ENCODE measurements around the gene ARHGDIB.

Gene ARHGDIB

GRCh38 chr12:14984036-14984435 lies 22.6 kb upstream of the ARHGDIB start:
- Histone ChIP-seq H3K36me3 (ENCODE audit: control insufficient read depth in 1 of 2, insufficient read depth in 2 of 2, low read length in 2 of 2) (no peaks in the 10 kb centered on the region), H3K4me3 (ENCODE audit: low read depth in 1 of 2, low read length in 2 of 2) (no peak overlapping the region), H3K9me3 (ENCODE audit: control insufficient read depth in 1 of 2, low read length in 2 of 2) (no peaks in the 10 kb centered on the region), H3K27ac (ENCODE audit: low read depth, low read length) (no peak overlapping the region), H3K4me1 (ENCODE audit: control insufficient read depth in 1 of 2, insufficient read depth in 2 of 2, low read length in 2 of 2) (no peaks in the 10 kb centered on the region), H3K9ac (ENCODE audit: low read depth in 1 of 2, low read length in 2 of 2) (no peak overlapping the region), H3K27me3 (ENCODE audit: control insufficient read depth in 1 of 2, insufficient read depth in 2 of 2, low read length in 2 of 2) (no peaks in the 10 kb centered on the region)

GRCh38 chr12:14982991-14983390 lies 21.6 kb upstream of the ARHGDIB start:
- Histone ChIP-seq H3K4me3 (ENCODE audit: low read depth in 1 of 2, low read length in 2 of 2) (no peak overlapping the region), H3K36me3 (ENCODE audit: control insufficient read depth in 1 of 2, insufficient read depth in 2 of 2, low read length in 2 of 2) (no peaks in the 10 kb centered on the region), H3K9ac (ENCODE audit: low read depth in 1 of 2, low read length in 2 of 2) (no peak overlapping the region), H3K4me1 (ENCODE audit: control insufficient read depth in 1 of 2, insufficient read depth in 2 of 2, low read length in 2 of 2) (no peaks in the 10 kb centered on the region), H3K27me3 (ENCODE audit: control insufficient read depth in 1 of 2, insufficient read depth in 2 of 2, low read length in 2 of 2) (no peaks in the 10 kb centered on the region), H3K27ac (ENCODE audit: low read depth, low read length) (no peak overlapping the region), H3K9me3 (ENCODE audit: control insufficient read depth in 1 of 2, low read length in 2 of 2) (no peaks in the 10 kb centered on the region)

GRCh38 chr12:14982562-14982961 lies 21.2 kb upstream of the ARHGDIB start:
- no peak overlapping the region for H3K4me3 ChIP-seq (ENCODE audit: low read depth in 1 of 2, low read length in 2 of 2)
- H3K9me3 ChIP-seq (ENCODE audit: control insufficient read depth in 1 of 2, low read length in 2 of 2), result no peaks in the 10 kb centered on the region
- no peak overlapping the region for H3K27ac ChIP-seq (ENCODE audit: low read depth, low read length)
- no peaks in the 10 kb centered on the region for H3K4me1 ChIP-seq (ENCODE audit: control insufficient read depth in 1 of 2, insufficient read depth in 2 of 2, low read length in 2 of 2)
- no peak overlapping the region for H3K9ac ChIP-seq (ENCODE audit: low read depth in 1 of 2, low read length in 2 of 2)
- H3K27me3 ChIP-seq (ENCODE audit: control insufficient read depth in 1 of 2, insufficient read depth in 2 of 2, low read length in 2 of 2), result no peaks in the 10 kb centered on the region
- H3K36me3 ChIP-seq (ENCODE audit: control insufficient read depth in 1 of 2, insufficient read depth in 2 of 2, low read length in 2 of 2), result no peaks in the 10 kb centered on the region

- Histone ChIP-seq H3K4me3 (ENCODE audit: low read depth in 1 of 2, low read length in 2 of 2) (no peak overlapping the region), H3K4me1 (ENCODE audit: control insufficient read depth in 1 of 2, insufficient read depth in 2 of 2, low read length in 2 of 2) (no peaks in the 10 kb centered on the region), H3K9ac (ENCODE audit: low read depth in 1 of 2, low read length in 2 of 2) (no peak overlapping the region), H3K27me3 (ENCODE audit: control insufficient read depth in 1 of 2, insufficient read depth in 2 of 2, low read length in 2 of 2) (no peaks in the 10 kb centered on the region), H3K36me3 (ENCODE audit: control insufficient read depth in 1 of 2, insufficient read depth in 2 of 2, low read length in 2 of 2) (no peaks in the 10 kb centered on the region), H3K9me3 (ENCODE audit: control insufficient read depth in 1 of 2, low read length in 2 of 2) (no peaks in the 10 kb centered on the region), H3K27ac (ENCODE audit: low read depth, low read length) (no peak overlapping the region)
Observed at GRCh38 chr12:14981049-14981448, 19.6 kb upstream of the ARHGDIB start.

GRCh38 chr12:14979468-14979867 lies 18.1 kb upstream of the ARHGDIB start:
- Histone ChIP-seq H3K27ac (ENCODE audit: low read depth, low read length) (no peak overlapping the region), H3K9me3 (ENCODE audit: control insufficient read depth in 1 of 2, low read length in 2 of 2) (no peaks in the 10 kb centered on the region), H3K4me1 (ENCODE audit: control insufficient read depth in 1 of 2, insufficient read depth in 2 of 2, low read length in 2 of 2) (no peaks in the 10 kb centered on the region), H3K4me3 (ENCODE audit: low read depth in 1 of 2, low read length in 2 of 2) (no peak overlapping the region), H3K27me3 (ENCODE audit: control insufficient read depth in 1 of 2, insufficient read depth in 2 of 2, low read length in 2 of 2) (no peaks in the 10 kb centered on the region), H3K9ac (ENCODE audit: low read depth in 1 of 2, low read length in 2 of 2) (no peak overlapping the region), H3K36me3 (ENCODE audit: control insufficient read depth in 1 of 2, insufficient read depth in 2 of 2, low read length in 2 of 2) (no peaks in the 10 kb centered on the region)

- H3K4me3 ChIP-seq (ENCODE audit: low read depth in 1 of 2, low read length in 2 of 2), result no peak overlapping the region
- no peak overlapping the region for H3K9ac ChIP-seq (ENCODE audit: low read depth in 1 of 2, low read length in 2 of 2)
- no peaks in the 10 kb centered on the region for H3K36me3 ChIP-seq (ENCODE audit: control insufficient read depth in 1 of 2, insufficient read depth in 2 of 2, low read length in 2 of 2)
- H3K27me3 ChIP-seq (ENCODE audit: control insufficient read depth in 1 of 2, insufficient read depth in 2 of 2, low read length in 2 of 2), result no peaks in the 10 kb centered on the region
- H3K9me3 ChIP-seq (ENCODE audit: control insufficient read depth in 1 of 2, low read length in 2 of 2), result no peaks in the 10 kb centered on the region
- H3K27ac ChIP-seq (ENCODE audit: low read depth, low read length), result no peak overlapping the region
- no peaks in the 10 kb centered on the region for H3K4me1 ChIP-seq (ENCODE audit: control insufficient read depth in 1 of 2, insufficient read depth in 2 of 2, low read length in 2 of 2)
Observed at GRCh38 chr12:14976658-14977057, 15.3 kb upstream of the ARHGDIB start.

- Histone ChIP-seq H3K4me1 (ENCODE audit: control insufficient read depth in 1 of 2, insufficient read depth in 2 of 2, low read length in 2 of 2) (no peaks in the 10 kb centered on the region), H3K4me3 (ENCODE audit: low read depth in 1 of 2, low read length in 2 of 2) (no peak overlapping the region), H3K9me3 (ENCODE audit: control insufficient read depth in 1 of 2, low read length in 2 of 2) (no peaks in the 10 kb centered on the region), H3K27me3 (ENCODE audit: control insufficient read depth in 1 of 2, insufficient read depth in 2 of 2, low read length in 2 of 2) (no peaks in the 10 kb centered on the region), H3K36me3 (ENCODE audit: control insufficient read depth in 1 of 2, insufficient read depth in 2 of 2, low read length in 2 of 2) (no peaks in the 10 kb centered on the region), H3K9ac (ENCODE audit: low read depth in 1 of 2, low read length in 2 of 2) (no peak overlapping the region), H3K27ac (ENCODE audit: low read depth, low read length) (no peak overlapping the region)
Observed at GRCh38 chr12:14975457-14975856, 14.1 kb upstream of the ARHGDIB start.

- no peak overlapping the region for H3K27ac ChIP-seq (ENCODE audit: low read depth, low read length)
- no peaks in the 10 kb centered on the region for H3K27me3 ChIP-seq (ENCODE audit: control insufficient read depth in 1 of 2, insufficient read depth in 2 of 2, low read length in 2 of 2)
- H3K9ac ChIP-seq (ENCODE audit: low read depth in 1 of 2, low read length in 2 of 2), result no peak overlapping the region
- no peaks in the 10 kb centered on the region for H3K36me3 ChIP-seq (ENCODE audit: control insufficient read depth in 1 of 2, insufficient read depth in 2 of 2, low read length in 2 of 2)
- no peaks in the 10 kb centered on the region for H3K4me1 ChIP-seq (ENCODE audit: control insufficient read depth in 1 of 2, insufficient read depth in 2 of 2, low read length in 2 of 2)
- no peak overlapping the region for H3K4me3 ChIP-seq (ENCODE audit: low read depth in 1 of 2, low read length in 2 of 2)
- H3K9me3 ChIP-seq (ENCODE audit: control insufficient read depth in 1 of 2, low read length in 2 of 2), result no peaks in the 10 kb centered on the region
Observed at GRCh38 chr12:14974633-14975032, 13.2 kb upstream of the ARHGDIB start.

GRCh38 chr12:14972816-14973215 lies 11.4 kb upstream of the ARHGDIB start, which contains the start of gene PDE6H:
Gene PDE6H, plus strand, starts transcription at chr12:14973042. Its CDS starts 4,971 bp downstream, at chr12:14978013.
- H3K4me3 ChIP-seq (ENCODE audit: low read depth in 1 of 2, low read length in 2 of 2), result no peak within 1 kb of the TSS
- H3K27me3 ChIP-seq (ENCODE audit: control insufficient read depth in 1 of 2, insufficient read depth in 2 of 2, low read length in 2 of 2), result no peaks in the 10 kb centered on the region
- H3K9ac ChIP-seq (ENCODE audit: low read depth in 1 of 2, low read length in 2 of 2), result no peak within 1 kb of the TSS
- no peaks in the 10 kb centered on the region for H3K36me3 ChIP-seq (ENCODE audit: control insufficient read depth in 1 of 2, insufficient read depth in 2 of 2, low read length in 2 of 2)
- H3K9me3 ChIP-seq (ENCODE audit: control insufficient read depth in 1 of 2, low read length in 2 of 2), result no peaks in the 10 kb centered on the region
- H3K27ac ChIP-seq (ENCODE audit: low read depth, low read length), result no peak within 1 kb of the TSS
- no peaks in the 10 kb centered on the region for H3K4me1 ChIP-seq (ENCODE audit: control insufficient read depth in 1 of 2, insufficient read depth in 2 of 2, low read length in 2 of 2)

- H3K9ac ChIP-seq (ENCODE audit: low read depth in 1 of 2, low read length in 2 of 2), result no peak overlapping the region
- H3K36me3 ChIP-seq (ENCODE audit: control insufficient read depth in 1 of 2, insufficient read depth in 2 of 2, low read length in 2 of 2), result no peaks in the 10 kb centered on the region
- no peak overlapping the region for H3K4me3 ChIP-seq (ENCODE audit: low read depth in 1 of 2, low read length in 2 of 2)
- H3K27ac ChIP-seq (ENCODE audit: low read depth, low read length), result no peak overlapping the region
- no peaks in the 10 kb centered on the region for H3K9me3 ChIP-seq (ENCODE audit: control insufficient read depth in 1 of 2, low read length in 2 of 2)
- H3K4me1 ChIP-seq (ENCODE audit: control insufficient read depth in 1 of 2, insufficient read depth in 2 of 2, low read length in 2 of 2), result no peaks in the 10 kb centered on the region
- no peaks in the 10 kb centered on the region for H3K27me3 ChIP-seq (ENCODE audit: control insufficient read depth in 1 of 2, insufficient read depth in 2 of 2, low read length in 2 of 2)
Observed at GRCh38 chr12:14970473-14970872, 9.1 kb upstream of the ARHGDIB start.

GRCh38 chr12:14968478-14968877 lies 7.1 kb upstream of the ARHGDIB start:
- Histone ChIP-seq H3K27ac (ENCODE audit: low read depth, low read length) (no peak overlapping the region), H3K9me3 (ENCODE audit: control insufficient read depth in 1 of 2, low read length in 2 of 2) (no peaks in the 10 kb centered on the region), H3K36me3 (ENCODE audit: control insufficient read depth in 1 of 2, insufficient read depth in 2 of 2, low read length in 2 of 2) (no peaks in the 10 kb centered on the region), H3K27me3 (ENCODE audit: control insufficient read depth in 1 of 2, insufficient read depth in 2 of 2, low read length in 2 of 2) (no peaks in the 10 kb centered on the region), H3K4me1 (ENCODE audit: control insufficient read depth in 1 of 2, insufficient read depth in 2 of 2, low read length in 2 of 2) (no peaks in the 10 kb centered on the region), H3K9ac (ENCODE audit: low read depth in 1 of 2, low read length in 2 of 2) (no peak overlapping the region), H3K4me3 (ENCODE audit: low read depth in 1 of 2, low read length in 2 of 2) (no peak overlapping the region)

Data from duodenal mucosa (tissue), 2 donors.